Hepatic stellate cell (primary cell): ENCODE results near the gene TSEN54.

Experiments
- DNase-seq: peaks from one replicate; pipeline ENCODE4 v3.0.0; 2011; ENCODE audit warnings: low spot score

The TSEN54 gene

DNA sequence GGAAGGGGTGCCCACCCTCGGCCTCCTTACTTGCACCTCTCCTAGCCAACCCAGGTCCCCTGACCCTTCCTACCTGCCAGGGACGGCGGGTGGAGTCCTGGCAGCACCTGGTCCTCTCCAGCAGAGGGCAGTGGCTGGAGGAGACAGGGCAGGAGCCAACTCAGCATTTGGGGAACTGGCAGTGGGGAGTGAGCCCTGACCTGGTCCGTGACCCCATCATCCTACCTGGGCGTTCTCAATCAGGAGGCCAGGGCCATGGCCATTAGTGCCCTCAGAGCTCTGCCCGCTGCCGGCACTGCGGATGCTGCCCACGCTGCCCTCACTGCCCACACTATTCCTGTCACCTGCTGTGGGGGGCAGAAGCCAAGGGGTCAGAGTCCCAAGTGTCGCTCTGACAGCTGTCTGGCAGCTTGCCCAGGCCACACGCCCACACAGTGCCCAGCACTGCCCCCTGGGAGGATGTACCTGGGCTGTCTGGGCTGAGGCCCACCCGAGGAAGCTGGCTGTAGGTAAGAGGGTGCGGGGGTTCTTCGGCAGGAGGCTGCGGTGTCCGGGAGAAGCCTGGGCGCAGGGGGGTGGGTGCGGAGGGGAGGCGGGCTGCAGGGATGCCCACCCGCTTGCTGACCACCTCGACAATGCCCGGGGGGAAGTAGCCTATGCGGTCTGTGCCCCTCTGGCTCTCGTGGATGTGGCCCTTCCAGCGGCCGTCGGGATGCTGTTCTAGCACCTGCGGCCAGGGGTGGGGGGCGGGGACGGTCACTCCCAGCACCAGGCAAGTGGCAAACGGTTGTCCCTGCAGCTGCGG lies 11.8 kb upstream of the TSEN54 start:
- DNase-seq: peak; percentile 55

DNA sequence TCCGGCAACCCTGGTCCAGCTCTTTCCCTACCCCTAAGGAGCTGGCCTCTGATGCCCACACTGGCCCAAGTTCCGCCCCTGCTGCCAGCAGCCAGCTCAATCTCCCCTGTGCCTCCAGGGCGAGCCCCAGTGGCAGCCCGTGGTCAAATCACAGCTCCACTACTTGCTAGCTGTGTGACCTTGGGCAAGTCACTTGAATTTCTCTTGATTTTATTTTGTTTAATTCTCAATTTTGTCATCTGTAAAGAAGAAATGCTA lies 11.2 kb upstream of the TSEN54 start:
- no peak for DNase-seq

DNA sequence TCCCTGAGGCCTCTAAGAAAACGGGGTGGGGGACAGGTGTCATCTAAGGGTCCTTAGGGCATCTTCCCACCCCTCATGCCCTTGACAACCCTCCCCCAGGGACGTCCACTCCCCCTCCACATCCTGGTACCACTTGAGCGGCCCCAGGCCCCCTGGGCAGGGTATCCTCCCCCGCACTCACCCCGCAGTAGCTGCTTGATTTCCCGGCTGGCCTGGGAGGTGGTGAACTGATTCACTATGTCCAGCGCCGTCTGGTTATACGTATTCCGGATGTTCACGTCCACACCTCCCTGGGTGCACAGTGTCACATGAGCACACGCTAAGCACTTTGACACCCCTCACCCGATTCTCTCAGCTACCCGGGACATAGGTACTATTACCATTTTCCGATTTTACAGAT lies 10.7 kb upstream of the TSEN54 start:
- DNase-seq: no peak

DNA sequence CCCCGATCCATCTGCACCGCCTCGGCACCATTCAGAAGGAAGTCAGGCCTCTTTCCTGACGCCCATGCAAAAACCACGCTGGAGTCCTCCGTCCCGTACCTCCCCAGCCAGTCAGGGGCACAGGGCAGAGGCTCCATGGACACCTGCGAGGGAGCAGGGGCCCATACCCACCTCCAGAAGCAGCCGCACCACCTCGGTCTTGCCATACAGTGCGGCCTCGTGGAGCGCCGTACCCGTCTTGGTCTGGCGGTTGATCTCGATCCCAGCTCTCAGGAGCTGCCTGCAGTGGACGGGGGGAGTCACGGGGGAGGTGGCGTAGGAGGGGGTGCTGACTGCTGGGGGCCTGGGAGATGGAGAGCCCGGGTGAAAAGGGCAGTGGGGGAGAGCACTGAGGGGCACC lies 10.2 kb upstream of the TSEN54 start:
- no peak for DNase-seq

DNA sequence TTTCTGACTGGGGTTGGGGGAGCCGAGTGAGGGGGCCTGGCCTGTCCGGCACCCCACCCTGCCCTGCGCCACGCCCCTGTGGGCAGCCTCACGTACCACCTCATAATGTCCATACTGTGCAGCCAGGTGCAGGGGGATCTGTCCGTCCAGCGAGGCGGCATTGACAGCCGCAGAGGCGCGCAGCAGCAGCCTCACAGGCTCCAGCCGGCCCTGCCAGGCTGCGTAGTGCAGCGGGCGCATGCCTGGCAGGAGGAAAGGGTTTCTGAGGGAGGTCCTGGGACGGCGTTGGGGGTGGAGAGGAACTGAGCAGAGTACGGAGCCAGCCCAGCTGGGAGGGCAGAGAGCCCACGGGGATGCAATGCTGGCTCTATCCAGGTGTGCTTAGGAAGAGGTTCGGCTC lies 9.4 kb upstream of the TSEN54 start:
- DNase-seq: no peak

DNA sequence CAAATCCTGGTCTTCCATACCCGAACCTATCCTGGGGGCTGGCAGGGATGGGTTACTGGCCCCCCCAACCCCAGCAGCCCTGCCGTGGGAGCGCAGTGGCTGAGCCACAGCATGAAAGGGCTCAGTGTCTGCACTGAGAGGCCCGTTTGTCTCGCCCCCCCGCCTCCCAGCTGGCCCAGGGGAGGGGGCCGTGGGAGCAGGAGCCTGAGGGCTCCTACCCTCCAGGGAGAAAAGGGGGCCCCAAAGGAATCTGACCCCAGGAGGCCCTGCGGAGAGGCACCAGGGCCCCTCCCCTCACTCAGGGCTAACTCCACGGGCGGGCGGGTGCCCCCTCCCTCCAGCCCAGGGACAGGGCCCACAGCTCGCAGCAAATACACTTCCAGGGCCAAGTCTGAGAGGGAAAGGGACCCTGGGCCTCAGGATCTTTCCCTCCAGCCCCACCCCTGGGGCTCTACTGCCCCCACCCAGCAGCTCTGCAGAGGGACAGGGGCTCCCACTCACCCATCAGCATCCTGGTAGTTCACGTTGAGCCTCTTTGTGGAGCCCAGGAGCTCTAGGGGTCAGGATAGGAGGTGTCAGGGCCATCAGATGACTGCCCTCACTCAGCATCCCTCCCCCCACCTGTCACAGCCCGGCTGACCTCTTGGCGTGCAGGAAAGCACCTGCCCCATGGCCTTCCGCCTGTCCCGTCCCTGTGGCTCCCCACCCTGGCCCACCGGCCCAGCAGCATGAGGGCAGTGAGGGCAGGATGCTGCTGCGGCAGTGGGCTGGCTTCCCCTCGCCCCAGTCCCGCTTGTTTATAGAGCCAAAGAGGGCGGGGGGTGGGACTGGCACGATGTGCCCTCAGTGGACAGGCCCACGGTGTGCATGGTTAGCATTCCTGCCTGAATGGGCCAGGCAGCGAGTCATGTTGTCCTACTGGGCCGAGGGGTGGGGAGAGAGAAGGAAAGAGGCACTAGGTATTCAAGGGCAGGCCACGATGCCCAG lies 8.3 kb upstream of the TSEN54 start:
- DNase-seq: no peak

DNA sequence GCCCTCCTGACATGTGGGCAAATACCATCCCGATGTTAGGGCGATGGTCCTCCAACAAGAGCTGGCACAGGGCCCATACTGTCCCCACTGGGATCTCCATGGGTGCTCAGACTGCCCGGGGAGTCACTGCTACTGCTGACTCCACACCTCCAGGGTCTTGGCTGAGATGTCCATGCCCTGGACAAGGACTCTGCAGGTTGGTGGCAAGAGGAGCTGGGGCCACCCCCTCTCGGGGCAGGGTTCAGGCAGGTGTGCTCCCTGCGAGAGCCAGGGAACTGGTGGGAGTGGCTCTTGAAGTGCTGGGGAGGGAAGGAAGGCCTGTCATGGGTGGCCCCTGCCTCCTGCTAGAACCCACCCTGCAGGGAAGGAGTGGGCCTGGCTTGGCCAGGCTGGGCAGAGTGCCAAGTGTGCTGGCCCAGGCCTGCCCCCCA lies 7.4 kb upstream of the TSEN54 start:
- no peak for DNase-seq

DNA sequence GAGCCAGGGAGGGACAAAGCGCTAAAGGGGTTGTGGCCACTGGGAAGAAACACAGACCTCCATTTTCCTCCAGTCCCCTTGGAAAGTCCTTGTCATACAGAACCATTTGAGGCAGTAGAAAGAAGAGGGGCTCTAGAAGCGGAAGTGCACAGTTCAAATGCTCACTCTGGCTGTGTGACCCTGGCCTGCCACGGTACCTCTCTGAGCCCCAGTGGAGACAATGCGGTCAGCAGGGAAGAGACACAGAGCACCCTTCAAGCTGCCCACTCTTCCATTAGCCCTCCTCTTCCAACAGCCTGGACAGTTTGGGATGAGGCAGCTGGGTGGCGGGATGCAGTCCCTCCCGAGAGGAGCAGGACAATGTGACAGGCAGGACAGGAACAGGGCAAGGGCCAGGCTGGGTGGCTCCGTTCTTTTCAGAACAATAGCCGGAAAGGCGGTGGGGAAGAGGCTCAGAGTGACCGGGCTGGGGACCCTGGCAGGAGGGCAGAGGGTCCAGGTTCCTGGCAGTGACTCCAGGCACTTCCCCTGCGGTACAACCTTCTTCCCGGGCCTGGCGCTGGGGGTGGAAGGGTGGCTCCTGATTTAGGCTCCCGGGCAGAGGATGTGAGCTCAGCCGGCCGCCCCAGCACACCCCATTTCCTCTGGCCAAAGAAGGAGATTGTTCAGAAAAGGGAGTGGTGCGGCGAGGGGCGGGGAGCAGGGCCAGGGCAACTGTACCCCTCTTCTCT lies 6.6 kb upstream of the TSEN54 start:
- DNase-seq: no peak

DNA sequence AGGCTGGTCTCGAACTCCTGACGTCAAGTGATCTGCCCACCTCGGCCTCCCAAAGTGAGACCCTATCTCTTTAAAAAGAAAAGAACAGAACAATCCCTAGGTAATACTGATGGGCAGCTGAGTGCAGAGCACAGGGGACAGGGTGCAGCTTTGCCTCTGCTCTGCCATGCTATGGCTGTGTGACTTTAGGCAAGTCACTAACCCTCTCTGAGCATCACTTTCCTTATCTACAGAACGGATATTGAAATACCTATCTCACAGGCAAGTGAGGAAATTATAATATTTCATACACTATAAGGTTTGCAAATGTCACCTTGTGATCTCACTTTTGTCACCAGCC lies 5.1 kb upstream of the TSEN54 start:
- no peak for DNase-seq

DNA sequence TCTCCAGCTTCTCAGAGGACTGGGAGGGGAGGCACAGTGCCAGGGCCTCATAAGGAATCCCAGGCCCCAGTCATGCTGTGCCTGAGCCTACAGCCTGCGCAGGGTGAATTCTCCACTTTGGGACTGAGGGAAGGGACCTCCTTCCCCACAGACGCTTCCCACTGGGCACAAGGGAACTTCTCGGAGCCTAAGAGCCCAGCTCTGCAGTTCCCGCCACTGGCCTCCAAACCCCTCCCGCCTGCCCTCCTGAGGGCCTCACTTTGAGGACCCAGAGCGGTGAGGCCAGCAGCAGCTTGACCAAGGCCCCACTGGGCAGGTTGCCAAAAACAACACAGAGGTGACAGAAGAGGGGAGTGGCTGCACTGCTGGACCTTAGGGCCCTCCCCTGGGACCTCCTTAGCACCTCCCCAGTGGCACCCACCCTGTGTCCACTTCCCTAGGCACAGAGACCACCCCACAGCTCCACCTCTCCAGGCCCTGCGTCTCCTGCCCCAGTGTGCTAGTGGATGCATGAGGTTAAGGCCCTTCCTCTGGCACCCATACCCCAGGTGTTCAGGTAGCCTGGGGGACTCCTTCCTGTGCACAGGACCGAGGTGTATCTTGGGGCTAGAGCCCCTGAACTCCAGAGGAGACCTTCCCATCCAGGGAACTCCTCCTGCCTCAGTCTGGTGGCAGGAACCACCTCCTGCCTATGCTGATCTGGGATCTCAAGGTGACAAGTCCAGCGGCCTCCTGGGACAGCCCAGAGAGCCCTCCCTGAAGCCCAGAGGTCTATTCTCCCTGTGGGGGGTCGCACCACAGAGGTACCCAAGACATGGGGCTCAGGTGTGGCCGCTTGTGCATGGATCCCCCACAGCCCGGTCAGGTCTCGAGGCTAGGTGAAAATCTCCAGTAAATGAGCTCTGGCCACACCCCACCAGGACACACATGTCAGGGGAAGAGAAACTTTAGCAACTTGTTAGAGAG lies 4.4 kb upstream of the TSEN54 start:
- no peak for DNase-seq

DNA sequence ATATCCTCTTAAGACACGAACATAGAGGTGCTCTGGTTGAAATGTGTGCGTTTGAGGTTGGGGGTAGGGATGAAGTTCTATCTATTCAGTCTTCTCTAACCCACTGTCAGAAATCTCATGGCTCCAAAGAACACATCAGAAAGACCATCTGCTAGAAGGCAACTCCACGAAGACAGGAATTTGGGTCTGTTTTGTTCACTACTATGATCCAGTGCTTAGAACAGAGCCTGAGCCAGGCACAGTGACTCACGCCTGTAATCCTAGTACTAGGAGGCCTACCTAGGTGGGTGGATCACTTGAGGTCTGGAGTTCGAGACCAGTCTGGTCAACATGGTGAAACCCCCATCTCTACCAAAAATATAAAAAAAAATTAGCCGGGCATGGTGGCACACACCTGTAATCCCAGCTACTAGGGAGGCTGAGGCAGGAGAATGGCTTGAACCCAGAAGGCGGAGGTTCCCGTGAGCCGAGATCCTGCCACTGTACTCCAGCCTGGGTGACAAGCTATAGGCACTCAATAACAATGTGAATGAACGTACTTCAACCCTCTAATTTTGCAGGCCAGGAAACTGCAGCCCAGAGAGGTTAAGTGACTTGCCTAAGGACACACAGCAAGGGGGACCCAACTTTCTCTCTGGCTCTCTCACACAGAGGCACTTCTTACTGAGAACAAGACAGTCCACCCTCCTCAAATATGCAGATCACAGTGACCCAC lies 3.2 kb upstream of the TSEN54 start:
- no peak for DNase-seq

DNA sequence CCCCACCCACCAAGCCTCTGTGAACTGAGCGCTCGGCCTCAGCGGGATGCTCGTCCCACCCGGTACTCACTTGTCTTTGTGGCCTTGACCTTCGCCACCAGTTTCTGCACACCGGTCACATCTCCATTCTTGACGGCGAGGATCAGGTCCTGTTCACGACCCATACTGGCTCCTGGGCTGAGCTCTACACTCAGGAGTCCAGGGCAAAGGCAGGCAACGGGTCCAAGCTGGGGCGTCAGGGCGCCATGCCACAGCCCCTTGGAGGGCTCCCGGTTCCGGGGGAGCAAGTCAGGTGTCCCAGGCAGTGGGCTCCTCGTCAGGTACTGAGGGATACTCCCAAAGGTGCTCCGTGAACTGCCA lies 2.7 kb upstream of the TSEN54 start:
- no peak for DNase-seq

DNA sequence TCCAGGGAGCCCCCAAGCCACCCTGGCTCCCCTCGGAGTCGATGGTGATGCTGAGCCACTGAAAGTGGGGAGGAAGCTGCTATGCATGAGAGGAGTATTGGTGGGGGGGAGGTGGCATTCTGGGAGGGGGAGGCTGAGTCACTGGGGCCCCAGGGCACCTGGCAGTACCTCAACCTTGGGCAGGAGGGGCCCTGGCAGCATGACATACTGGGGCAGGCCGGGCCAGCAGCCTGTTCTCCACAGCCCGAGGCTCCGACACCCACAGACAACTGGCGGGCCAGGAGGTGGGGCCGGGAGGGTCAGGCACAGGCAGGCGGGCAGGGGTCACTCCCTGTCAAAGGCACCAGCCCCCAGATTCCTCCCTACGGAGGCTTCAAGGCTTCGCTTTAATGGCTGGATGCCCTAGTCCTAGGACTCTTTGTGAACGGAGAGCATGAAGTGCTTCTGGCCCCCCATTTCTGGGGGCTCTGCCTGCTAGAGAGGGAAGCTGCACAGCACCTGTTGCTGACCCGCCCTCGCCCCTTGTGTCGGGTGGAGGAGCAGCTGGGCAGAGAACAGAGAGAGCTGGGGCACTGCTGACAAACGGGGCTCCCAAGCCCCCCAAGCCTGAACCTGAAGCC lies 1.9 kb upstream of the TSEN54 start:
- DNase-seq: no peak

DNA sequence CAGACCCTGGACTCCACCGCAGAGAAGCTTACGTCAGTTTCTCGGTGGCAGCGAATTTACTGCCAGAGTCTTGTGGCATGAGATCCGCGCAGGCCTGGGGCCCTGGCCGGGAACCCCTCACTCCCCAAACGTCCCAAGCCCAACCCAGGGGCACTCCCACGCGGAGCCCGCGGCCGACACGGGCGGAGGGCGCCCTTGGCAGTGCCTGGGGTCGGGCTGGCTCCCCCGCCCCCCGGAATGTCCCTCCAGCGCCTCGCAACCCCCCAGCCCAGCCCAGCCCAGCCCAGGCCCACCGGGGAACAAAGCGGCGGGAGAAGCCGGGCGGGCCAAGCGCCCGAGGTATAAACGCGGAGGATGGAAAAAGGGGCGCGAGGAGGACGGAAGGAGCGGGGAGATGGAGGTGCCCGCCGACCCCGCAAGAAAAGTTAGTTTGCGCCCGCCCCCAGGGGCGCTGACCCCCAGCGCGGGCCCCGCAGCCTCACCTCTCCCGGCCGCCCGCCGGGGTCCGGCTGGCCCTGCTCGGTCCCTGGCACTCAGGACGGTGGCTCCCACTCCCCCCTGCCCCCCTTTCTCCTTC lies 1.3 kb upstream of the TSEN54 start:
- peak; percentile 57 for DNase-seq

DNA sequence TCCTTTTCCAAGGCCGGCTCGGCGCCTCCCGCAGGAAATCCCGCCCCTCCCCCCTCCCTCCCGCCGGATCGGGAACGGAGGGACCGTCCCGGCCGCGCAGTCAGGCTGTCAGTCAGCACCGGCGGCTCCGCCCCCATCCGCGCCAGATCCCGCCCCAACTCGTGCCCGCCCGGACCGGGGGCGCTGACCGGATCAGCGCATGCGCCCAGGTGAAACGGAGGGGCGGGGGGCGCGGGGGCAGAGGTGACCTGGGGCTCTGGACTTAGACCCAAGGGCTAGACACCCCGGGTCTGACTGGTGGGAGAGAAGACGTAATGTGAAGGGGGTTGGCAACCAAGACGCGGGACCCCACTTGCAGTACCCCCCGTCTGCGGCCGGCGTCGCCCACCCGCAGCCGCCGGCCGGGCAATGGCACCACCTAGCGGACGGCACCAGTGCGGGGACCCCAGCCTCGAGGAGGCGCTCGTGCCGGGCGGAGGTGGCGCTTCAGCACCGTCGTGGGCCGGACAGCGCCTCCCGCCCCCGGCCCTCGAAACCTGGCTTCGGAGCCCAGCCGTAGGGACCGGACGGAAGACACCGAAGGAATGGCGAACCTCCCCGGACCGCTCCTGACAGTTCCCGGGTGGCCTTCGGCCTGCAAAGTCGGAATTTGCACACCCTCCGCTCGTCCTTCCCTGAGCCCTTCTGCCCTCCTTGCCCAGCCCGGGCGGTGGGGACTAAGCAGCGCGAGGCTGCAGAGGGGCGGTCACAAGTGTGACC lies 653 bp upstream of the TSEN54 start, which contains the start of gene CASKIN2:
TSS of gene CASKIN2 (minus strand) at position 42 of the 759 bp plus-strand sequence. CDS start 1,733 bp downstream, outside the sequence.
- peak; percentile 100 for DNase-seq

DNA sequence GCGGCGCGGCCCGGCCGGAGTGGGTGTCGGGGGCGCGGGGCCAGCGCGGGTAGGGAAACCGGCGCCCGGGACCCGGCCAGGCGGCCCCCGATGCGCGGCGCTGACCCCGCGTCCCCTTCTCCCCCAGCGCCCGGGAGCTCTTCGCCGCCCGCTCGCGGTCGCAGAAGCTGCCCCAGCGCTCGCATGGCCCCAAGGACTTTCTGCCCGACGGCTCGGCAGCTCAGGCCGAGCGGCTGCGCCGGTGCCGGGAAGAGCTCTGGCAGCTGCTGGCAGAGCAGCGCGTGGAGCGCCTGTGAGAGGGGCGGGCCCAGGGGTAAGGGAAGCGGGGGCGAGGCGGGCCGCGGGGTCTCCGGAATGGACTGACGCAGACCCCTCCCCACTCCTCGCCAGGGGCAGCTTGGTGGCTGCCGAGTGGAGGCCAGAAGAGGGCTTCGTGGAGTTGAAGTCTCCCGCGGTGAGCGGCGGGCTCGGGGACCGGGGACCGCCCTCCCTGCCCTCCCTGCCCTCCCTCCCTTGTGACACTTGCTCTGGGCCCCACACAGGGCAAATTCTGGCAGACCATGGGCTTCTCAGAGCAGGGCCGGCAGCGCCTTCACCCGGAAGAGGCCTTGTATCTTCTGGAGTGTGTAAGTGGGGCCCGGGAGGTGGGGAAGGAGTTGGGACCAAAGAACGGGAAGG lies 430 bp downstream of the TSEN54 start:
- DNase-seq: peak; percentile 58

DNA sequence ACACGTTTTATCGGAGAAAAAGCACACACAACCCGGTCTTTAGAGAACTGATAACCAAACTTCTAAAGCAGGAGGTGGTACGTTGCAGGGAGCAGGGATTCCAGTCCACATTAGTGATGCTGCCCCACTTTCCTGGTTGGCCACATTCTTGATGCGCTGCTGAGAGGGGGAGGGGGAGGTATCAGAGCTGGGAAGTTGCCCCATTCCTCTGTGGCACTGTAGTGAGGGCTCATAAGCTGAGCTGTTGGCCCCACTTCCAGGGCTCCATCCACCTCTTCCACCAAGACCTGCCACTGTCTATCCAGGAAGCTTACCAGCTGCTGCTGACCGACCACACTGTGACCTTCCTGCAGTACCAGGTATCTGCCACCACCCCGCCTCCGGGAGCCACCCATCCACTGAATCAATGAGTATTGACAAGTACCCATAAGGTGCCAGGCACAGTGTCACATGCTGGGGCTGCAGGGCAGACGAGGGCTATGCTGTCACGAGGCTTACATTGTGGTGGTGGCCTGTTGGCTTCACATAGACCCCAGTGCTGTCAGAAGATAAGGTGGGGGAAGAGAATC lies 1.1 kb downstream of the TSEN54 start:
- DNase-seq: no peak

DNA sequence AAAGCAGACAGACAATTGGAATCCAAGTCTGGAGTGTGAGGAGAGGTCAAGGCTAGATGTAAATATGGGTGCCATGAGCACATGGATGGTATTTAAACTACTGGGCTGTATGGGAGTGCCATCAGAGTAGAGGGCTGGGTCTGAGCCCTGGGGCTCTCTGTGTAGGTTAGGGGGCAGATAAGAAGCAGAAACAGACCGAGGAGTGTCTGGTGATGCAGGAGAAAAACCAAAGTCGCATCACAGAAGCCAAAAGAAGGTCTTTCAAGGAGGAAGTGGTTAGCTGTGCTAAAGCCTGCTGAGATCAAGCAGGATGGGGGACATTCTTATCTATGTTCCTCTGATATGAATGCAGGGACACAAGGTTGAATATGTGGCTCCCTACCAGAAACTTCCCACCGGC lies 1.9 kb downstream of the TSEN54 start:
- no peak for DNase-seq
